GM19395 (cell line): ENCODE measurements around the gene ABLIM1.

Experiments used
- ATAC-seq: cut with Tn5 transposase; IDR thresholded peaks from one replicate; pipeline ENCODE4 v1.9.1; 2021; ENCODE audit warnings: mild to moderate bottlenecking, moderate library complexity; ENCODE audit not compliant: unreplicated experiment

Gene ABLIM1

DNA sequence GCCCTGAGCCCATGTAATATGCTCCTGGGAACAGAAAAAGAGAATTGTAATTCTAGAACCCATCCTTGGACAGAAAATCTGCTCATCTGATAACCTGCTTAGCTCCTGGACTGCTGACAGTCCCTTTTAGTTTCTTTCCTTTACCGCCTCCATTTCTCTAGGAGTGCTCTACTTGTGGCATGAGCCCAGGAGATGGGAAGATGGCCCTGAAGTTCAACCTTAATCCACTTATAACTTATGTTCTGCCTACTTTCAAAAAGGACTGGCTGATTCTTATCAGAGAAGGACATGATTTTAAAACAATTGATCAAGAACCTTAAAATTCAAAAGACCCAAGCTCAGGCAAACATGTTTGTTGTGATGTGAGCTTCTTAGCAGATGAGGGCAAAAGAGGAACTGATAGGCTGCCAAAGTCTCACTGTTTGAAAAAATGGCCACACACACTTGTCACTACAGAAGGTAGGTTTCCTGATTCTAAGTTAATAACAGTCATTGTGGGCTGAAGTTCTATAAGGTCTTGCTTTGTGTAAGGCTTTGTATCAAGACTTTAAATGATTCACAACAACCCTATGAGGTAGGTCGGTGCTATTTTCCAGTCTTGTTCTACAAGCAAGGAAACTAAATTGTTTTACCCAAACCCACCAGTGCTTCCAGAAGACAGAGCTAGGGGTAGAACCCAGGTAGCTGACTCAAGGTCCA lies 159.5 kb downstream of the ABLIM1 start:
- ATAC-seq, result peak; percentile 71

- no peak for ATAC-seq
Measured at GRCh38 chr10:114495303-114495702, 162.8 kb downstream of the ABLIM1 start.

- peak; percentile 49 for ATAC-seq
Measured at GRCh38 chr10:114492351-114493037, 165.6 kb downstream of the ABLIM1 start.

- no peak for ATAC-seq
Measured at GRCh38 chr10:114491933-114492332, 166.1 kb downstream of the ABLIM1 start.

GRCh38 chr10:114491419-114491818 lies 166.7 kb downstream of the ABLIM1 start:
- no peak for ATAC-seq

DNA sequence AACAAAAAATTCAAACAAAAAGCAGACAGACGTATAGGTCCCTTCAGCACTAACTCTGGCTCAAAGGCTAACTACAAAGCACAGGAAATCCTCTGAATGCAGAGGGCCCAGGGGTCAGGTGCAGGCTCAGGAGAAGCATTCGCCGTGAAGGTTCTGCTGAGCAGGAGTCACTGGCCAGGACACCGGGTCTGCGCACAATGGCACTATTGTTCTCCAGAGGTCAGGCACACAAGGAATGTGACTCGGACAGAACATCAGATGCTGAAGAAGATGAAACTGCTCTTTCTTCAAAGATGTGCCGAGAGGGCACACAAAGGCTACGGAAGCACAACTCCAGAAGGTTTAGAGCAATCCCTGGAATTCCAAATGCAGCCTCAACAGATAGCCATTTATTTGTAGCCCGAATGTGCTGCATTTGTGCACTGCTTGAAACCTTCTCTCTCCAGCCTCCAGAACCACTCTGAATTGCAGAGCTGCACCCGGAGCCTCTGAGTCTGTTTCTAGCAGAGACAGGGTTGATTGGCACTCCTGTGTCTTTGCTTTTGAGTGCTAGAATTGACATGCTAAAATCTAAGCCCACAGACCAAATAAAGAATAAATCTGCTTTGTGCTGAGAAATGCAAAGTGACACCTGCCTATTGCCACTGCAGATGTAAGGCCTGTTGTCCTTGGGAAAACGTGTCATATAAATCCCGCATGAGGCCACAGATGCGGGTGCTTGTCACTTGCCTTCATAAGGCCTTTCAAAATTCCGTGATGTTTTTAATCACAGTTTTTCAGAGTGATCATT lies 168.4 kb downstream of the ABLIM1 start:
- no peak for ATAC-seq

DNA sequence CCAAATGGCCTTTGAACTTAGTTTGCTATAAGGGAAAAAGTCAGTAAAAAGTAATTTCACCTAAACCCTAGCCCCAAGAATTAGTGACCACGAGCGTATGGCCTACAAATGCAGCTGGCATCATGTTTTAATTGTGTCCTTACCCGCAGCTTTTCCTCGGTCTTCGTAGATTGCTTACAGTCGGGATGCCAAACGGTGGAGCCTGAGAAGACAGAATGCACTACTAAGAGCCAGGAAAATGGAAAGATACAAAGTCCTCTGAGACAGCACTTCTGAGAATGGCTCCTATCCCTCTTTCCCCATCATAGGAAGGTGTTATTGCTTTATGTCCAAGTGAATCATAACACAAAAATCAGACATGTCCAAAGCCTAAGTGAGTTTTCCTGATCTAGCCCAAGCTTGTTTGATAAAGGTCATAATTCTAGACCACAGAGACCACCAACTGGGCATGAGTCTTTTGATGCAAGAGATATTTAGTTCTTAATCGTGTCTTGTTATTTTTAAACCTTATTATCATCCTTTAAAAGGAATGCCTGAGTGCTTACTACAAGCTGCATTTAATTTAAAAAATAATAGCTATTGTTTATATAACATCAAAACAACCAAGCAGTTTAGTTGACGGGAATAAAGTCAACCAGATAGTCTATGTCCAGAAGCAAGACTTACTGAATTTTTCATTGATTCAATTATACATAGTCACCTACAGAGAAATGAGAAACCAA lies 170.1 kb downstream of the ABLIM1 start:
- no peak for ATAC-seq

- no peak for ATAC-seq
Measured at GRCh38 chr10:114486938-114487814, 170.9 kb downstream of the ABLIM1 start.

GRCh38 chr10:114485696-114486400 lies 172.2 kb downstream of the ABLIM1 start:
- ATAC-seq, result no peak

DNA sequence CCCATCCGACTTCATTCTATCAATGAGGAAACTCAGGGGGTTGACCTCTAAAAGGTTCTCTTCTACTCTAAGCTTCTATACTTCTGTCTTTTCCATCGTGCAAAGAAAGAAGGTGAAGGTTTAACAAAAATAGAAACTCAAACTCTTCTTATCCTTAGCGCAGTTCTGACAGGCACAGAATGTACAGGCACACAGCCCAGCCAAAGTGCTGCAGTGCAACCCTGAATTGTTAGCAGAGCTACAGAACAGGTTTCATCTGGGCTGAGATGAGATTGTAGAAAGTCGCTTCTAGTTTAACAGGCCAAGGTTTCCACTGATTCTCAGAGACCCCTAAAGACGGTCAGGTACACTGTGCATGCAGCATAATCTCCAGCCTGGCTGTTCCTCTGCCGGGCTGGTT lies 174.5 kb downstream of the ABLIM1 start:
- no peak for ATAC-seq

DNA sequence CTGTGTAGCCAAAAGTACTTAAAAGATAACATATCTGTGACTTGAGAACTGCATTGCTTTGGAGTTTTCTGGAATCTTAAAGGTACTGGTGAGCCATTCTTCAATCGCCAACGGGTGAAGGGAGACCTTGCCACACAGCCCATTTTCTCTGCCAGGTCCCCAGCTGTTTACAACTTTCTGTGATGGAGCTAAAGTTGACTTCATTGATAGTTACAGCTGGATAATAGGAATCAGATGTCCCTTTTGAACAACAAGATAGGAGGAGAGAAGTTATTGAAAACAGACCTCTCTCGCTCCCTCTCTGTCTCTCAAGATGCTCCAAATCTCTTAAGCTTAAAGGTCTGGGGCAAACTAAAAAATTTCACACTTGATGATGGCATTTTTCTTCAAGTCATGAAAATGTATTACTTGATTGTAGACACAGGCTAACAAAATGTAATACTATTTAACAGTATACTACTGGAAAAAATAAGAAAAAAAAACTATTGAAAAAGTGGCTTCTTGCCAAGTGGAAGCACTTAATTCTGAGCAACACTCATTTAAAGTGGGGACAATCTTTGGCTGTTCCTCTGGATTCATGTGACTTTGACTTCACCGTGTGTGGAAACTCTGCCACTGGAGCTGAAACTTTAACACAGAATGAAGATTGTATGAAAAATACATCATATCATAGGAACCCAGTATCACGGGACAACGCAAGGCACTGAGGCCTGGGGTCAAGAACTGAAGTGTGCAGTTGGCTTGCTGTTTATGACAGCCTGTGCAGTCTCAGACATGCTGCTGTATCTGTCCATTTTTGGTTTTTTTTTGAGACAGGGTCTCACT lies 175.4 kb downstream of the ABLIM1 start:
- ATAC-seq, result no peak

GRCh38 chr10:114481055-114481454 lies 177.0 kb downstream of the ABLIM1 start:
- ATAC-seq, result no peak

GRCh38 chr10:114479836-114480235 lies 178.2 kb downstream of the ABLIM1 start:
- no peak for ATAC-seq

DNA sequence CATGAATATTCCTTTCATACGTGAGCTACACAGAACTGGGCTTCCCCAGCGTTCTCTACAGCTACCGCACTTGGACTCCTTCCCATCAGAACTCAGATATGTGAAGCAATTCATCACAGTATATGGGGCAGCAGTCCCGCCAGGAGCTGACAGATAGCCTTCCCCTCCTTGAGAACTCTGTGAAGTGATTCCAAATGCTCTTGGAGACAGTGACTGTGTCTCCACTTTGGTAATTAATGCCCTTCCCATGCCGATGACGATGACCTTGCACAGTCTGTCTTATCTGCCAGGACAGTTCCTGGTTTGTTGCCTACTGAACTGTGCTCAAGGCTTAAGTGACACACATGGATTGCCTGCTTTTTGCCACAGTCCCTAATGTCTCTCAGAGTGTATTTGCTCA lies 178.8 kb downstream of the ABLIM1 start:
- ATAC-seq, result no peak

GRCh38 chr10:114478281-114478680 lies 179.8 kb downstream of the ABLIM1 start:
- ATAC-seq, result no peak

GRCh38 chr10:114477285-114477684 lies 180.8 kb downstream of the ABLIM1 start:
- ATAC-seq, result no peak

- ATAC-seq, result no peak
Measured at GRCh38 chr10:114474989-114475388, 183.1 kb downstream of the ABLIM1 start.

DNA sequence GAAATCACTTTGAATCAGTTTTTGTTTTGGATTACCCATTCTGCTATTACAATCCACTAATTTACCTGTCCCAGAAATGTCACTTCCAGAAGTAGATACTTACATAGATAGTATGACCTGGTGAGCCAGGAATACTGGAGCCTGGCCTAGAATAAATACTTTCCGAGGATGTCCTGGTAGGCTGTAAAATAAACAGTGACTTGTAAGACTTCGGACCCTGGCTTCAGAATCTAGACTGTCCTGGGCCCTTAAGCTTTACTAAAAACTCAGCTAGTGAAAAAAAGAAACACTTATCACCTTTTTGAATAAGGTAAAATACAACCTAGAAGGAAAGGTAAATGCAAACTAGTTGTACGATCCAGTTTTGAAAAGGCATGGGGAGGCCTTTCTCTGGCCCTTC lies 184.3 kb downstream of the ABLIM1 start:
- no peak for ATAC-seq

GRCh38 chr10:114472877-114473253 lies 185.2 kb downstream of the ABLIM1 start:
- ATAC-seq, result no peak
